GM19035 (cell line): Measurements from ENCODE around the gene INTS2.
"Not testable (repeated sequence)": the region's sequence is repeated elsewhere in the genome, so short reads cannot be mapped to it uniquely, and the experiment has no call there.

ENCODE experiments used
- ATAC-seq: cut with Tn5 transposase; IDR thresholded peaks from one replicate; pipeline ENCODE4 v1.9.1; 2021; ENCODE audit not compliant: unreplicated experiment

The INTS2 gene

GRCh38 chr17:61852857-61853256 is 74.9 kb downstream of the INTS2 start:
- ATAC-seq, result no peak

- no peak for ATAC-seq
These were observed 78.1 kb downstream of the INTS2 start for GRCh38 chr17:61849674-61850073.

GRCh38 chr17:61848896-61849295 is 78.9 kb downstream of the INTS2 start:
- no peak for ATAC-seq

GRCh38 chr17:61848247-61848646 is 79.5 kb downstream of the INTS2 start:
- no peak for ATAC-seq

GRCh38 chr17:61847659-61848058 is 80.1 kb downstream of the INTS2 start:
- ATAC-seq, result no peak

- no peak for ATAC-seq
These were observed 80.9 kb downstream of the INTS2 start for GRCh38 chr17:61846761-61847375.

- no peak for ATAC-seq
These were observed 81.7 kb downstream of the INTS2 start for GRCh38 chr17:61846088-61846487.

GRCh38 chr17:61843435-61843834 is 84.3 kb downstream of the INTS2 start:
- ATAC-seq, result no peak

GRCh38 chr17:61842899-61843298 is 84.9 kb downstream of the INTS2 start:
- no peak for ATAC-seq

- no peak for ATAC-seq
These were observed 88.4 kb downstream of the INTS2 start for GRCh38 chr17:61839300-61839786.

- ATAC-seq, result no peak
These were observed 90.4 kb downstream of the INTS2 start for GRCh38 chr17:61837175-61838051.

GRCh38 chr17:61836266-61837174 is 91.3 kb downstream of the INTS2 start:
- ATAC-seq, result no peak

GRCh38 chr17:61835606-61836005 is 92.2 kb downstream of the INTS2 start:
- ATAC-seq, result no peak

- ATAC-seq, result no peak
These were observed 93.2 kb downstream of the INTS2 start for GRCh38 chr17:61834610-61835009.

GRCh38 chr17:61833536-61834193 is 94.1 kb downstream of the INTS2 start:
- ATAC-seq, result no peak

GRCh38 chr17:61832463-61832862 is 95.3 kb downstream of the INTS2 start:
- no peak for ATAC-seq

- no peak for ATAC-seq
These were observed 96.7 kb downstream of the INTS2 start for GRCh38 chr17:61831099-61831498.

GRCh38 chr17:61828694-61829093 is 99.1 kb downstream of the INTS2 start:
- no peak for ATAC-seq

GRCh38 chr17:61827649-61828395 is 100.0 kb downstream of the INTS2 start:
- no peak for ATAC-seq

GRCh38 chr17:61826866-61827265 is 100.9 kb downstream of the INTS2 start:
- ATAC-seq, result not testable (repeated sequence)
